ENCODE measurements around the gene NUDT17. TPM values are rescaled to one million over a fixed set of nuclear protein-coding genes. Genes with fewer than 3 reads are reported as not detected.

Gene NUDT17
- total and polyA plus RNA-seq, 9 of the 15 experiments (the other 6 are each of a cell fraction or from before 2014, with no cell fraction given) = 2.1 to 10.0 (median 6.1) TPM

- TF ChIP-seq CBX1 (IDR thresholded peaks at IDR 0.05; ENCODE audit: low read depth) (no peak), NFIX (CRISPR knock-in tag; IDR thresholded peaks at IDR 0.05; ENCODE audit: low read depth) (no peak), PKNOX1 (IDR thresholded peaks at IDR 0.05) (peak; percentile 79), ZNF766 (CRISPR knock-in tag; conservative IDR thresholded peaks at IDR 0.05) (no peak), VEZF1 (CRISPR knock-in tag; IDR thresholded peaks at IDR 0.05) (peak; percentile 71), ATF7 (IDR thresholded peaks at IDR 0.05) (no peak), NR3C1 (CRISPR knock-in tag; IDR thresholded peaks at IDR 0.05) (no peak), THAP12 (CRISPR knock-in tag; IDR thresholded peaks at IDR 0.05) (no peak), MNT (conservative IDR thresholded peaks at IDR 0.05) (no peak), SIN3A (IDR thresholded peaks at IDR 0.05; ENCODE audit: borderline replicate concordance in 2 of 2, control insufficient read depth in 1 of 2, low read depth in 2 of 2, low read length in 2 of 2) (peak in 1 of 2 experiments; percentile 59; a peak in 1 of 4 replicates), TRIM28 (IDR thresholded peaks at IDR 0.05) (no peak), HDAC1 (IDR thresholded peaks at IDR 0.05) (no peak)
Measured at GRCh38 chr1:145885738-145886287, 40.4 kb downstream of the NUDT17 start, which contains the start of gene ANKRD35 (continued).
